Measurements from ENCODE around the gene M1AP.
A peak's percentile ranks its signal among the peaks of the same experiment; 100 is the strongest.
"Not testable (repeated sequence)": the region's sequence is repeated elsewhere in the genome, so short reads cannot be mapped to it uniquely, and the experiment has no call there.

Gene M1AP

DNA sequence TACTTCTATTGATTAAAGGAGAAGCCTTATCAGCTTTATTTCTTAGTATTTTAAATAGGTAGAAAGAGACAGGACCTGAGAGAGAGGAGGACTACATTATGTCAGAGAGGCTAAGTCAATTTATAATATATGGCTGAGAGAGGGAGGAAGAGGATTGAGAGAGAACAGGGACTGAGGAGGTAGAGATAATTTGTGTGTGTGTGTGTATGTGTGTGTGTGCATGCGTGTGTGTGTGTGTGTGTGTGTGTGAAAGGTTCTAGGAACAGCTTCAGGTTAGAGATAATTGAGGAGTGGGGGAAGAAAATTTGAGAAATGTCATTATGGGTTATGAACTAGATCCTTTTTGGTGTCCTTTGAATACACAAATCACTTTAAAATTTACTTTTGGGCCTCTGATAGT, 78.4 kb downstream of the M1AP start:
- no peak for DNase-seq (ENCODE audit: extremely low read depth in 1 of 2, low read depth in 1 of 2)

DNA sequence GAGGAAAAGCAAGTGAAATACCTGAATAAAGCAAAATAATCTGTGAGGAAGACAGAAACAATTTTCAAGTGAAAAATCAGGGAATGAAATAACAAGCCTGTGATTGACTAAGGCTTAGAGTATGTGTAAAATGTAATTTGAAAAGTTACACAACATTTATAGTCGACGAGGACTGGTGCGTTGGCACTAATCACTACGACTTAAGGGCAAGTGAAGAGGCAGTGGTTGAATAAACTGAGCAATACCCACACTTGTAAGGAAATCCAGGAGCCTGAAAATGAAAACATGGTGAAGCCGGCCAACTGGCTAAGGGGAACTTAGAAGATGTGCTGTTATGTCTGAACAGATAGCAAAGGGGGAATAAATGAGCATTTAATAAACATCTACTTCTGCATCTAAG, 80.2 kb downstream of the M1AP start:
- DNase-seq (ENCODE audit: extremely low read depth in 1 of 2, low read depth in 1 of 2) = no peak

DNA sequence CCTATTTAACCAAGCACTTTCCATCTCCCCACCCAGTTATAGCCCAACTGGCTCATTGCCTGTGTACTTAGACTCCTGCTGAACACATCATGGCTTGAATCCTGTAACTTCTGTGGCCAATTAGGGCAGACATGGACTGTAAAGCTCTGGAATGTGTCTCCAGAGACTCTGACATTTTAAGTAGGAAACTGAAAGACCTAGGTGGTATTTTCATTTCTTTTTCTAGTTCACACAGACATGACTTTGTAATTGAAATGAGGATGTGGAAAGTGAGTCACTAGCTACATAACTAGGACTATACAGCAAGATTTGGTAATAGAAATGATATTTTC, 81.4 kb downstream of the M1AP start:
- DNase-seq (ENCODE audit: extremely low read depth in 1 of 2, low read depth in 1 of 2) = no peak

- no peak for DNase-seq (ENCODE audit: extremely low read depth in 1 of 2, low read depth in 1 of 2)
These were observed 81.9 kb downstream of the M1AP start for GRCh38 chr2:74566076-74566753.

DNA sequence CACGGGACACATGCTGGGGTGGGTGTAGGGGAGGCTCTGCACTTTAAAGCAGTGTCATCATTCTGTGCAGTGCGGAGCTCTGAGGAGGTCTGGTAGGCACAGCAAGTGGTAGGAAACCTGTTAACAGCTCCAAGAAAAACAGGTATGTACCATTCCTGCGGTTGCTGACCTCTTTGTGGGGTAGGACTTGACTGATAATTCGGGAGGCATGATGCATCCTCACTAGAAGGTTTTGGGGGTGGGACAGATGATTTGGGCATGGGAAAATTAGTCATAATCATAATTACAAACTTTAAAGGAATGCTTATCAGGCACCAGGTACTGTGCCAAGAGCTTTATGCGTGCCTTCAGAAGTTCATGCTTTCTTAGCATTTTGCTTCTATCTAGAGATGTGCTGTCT, 83.9 kb downstream of the M1AP start:
- no peak for DNase-seq (ENCODE audit: extremely low read depth in 1 of 2, low read depth in 1 of 2)

DNA sequence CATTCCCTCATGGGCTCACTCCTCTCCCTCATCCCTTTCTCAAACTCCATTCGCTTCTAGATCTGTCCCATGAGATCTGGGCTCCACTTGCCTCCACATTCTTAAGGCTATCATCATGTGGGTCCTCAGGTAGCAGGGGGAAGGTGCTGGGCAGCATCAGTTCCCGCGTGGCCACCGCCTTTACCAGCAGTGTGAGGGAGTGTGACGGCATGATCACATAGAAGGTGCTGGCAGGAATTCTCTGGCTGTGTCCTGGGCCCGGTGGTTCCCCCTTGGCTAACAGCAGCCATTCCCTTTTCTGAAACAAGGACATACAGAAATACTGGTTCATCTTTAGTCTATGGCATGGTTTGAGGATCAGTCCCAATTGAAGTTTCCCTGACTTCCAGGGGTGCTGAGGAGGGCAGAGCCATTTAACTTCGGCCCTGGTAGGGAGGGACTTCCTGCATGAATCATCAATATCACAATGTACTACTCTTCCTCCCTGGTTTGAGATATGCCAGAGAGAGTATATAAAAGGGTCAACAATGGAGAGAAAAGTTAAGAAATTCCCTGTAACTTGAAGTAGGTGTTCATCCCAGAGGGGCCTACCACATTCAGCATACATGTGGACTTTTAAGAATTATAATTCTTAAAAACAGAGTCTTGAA, 85.9 kb downstream of the M1AP start:
- no peak for DNase-seq (ENCODE audit: extremely low read depth in 1 of 2, low read depth in 1 of 2)

DNA sequence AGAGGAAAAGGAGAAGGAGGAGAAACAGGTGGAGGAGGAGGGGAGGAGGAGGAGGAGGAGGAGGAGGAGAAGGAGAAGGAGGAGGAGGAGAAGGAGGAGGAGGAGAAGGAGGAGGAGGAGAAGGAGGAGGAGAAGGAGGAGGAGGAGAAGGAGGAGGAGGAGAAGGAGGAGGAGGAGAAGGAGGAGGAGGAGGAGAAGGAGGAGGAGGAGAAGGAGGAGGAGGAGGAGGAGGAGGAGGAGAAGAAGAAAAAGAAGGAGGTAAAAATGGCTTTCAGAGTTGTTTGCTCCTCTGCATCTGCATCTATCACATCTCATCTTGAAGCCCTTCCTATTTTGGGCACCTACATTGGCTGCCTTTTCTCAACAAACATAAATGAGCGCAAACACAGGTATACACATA, 87.1 kb downstream of the M1AP start:
- not testable (repeated sequence) for DNase-seq (ENCODE audit: extremely low read depth in 1 of 2, low read depth in 1 of 2)

- DNase-seq (ENCODE audit: extremely low read depth in 1 of 2, low read depth in 1 of 2) = no peak
These were observed 87.5 kb downstream of the M1AP start for GRCh38 chr2:74560591-74560990.

- DNase-seq (ENCODE audit: extremely low read depth in 1 of 2, low read depth in 1 of 2) = no peak
These were observed 88.2 kb downstream of the M1AP start for GRCh38 chr2:74559912-74560311.

DNA sequence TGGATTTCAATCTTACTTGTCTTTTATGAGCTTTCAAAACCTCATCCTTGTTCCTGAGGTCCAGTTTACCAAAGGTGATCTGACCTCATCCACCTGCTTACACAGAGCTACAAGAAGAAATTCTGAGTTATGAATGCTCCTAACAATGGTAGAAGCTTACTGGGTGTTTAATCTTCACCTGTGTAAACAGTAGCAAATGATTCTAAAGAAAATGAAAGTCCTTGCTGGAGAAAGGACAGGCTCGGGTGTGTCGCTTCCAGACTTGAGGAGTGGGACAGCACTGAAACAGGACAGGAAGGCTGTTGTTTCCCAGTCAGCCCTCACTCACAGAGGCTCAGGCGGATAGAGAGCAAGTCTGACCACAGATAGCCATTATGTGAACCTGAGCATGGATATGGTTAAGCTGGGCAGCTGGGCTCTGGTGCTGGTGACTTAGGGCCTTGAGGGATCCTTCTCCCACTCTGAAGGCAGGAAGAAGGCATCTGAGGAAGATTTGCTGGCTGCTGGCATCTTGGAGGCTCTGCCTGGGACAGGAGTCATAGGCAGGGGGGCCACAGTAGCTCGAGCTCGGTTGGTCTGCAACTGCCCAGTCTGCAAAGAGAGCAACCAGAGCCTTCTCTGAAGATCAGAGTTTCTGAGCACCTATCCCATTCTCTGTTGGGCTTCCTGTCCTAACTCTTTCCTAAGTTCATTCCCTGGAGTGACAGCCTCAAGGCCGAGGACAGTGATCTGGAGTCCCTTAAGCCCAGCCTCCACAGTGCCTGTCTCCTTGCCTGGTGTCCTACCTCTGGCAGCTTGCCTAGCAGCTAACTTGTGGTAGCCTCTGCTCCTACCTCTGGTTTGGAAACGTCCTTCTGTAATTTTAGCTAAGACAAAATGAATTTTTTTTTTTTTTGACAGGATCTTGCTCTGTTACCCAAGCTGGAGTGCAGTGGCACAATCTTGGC, 89.6 kb downstream of the M1AP start:
- no peak for DNase-seq (ENCODE audit: extremely low read depth in 1 of 2, low read depth in 1 of 2)

DNA sequence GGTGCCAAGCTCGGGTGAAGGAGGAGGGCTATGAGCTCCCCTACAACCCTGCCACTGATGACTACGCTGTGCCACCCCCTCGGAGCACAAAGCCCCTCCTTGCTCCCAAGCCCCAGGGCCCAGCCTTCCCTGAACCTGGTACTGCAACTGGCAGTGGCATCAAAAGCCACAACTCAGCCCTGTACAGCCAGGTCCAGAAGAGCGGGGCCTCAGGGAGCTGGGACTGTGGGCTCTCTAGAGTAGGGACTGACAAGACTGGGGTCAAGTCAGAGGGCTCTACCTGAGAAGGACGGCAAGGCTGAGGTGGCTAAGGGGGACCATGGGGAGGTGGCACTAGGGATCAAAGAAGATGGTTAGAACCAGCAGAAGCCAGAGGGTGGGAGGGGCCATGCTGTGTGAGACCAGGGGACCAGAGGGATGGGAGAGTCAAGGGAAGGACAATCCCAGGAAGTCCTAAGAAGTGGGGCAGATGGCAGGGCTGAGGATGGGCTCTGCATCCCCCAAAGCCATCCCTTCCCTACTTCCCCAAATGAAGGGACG, 91.2 kb downstream of the M1AP start:
- no peak for DNase-seq (ENCODE audit: extremely low read depth in 1 of 2, low read depth in 1 of 2)

DNA sequence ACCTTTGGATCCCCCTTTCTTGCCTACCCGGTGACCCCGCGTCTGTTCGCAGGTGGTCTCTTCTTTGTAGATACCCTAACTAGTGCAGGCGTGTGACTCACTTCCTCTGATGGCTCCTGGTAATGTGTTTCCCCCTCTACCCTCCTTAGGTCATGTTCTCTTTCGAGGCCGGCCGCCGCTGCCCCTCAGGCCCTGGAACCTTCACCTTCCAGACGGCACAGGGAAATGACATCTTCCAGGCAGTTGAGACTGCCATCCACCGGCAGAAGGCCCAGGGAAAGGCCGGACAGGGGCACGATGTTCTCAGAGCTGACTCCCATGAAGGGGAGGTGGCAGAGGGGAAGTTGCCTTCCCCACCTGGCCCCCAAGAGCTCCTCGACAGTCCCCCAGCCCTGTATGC, 92.0 kb downstream of the M1AP start:
- no peak for DNase-seq (ENCODE audit: extremely low read depth in 1 of 2, low read depth in 1 of 2)

- no peak for DNase-seq (ENCODE audit: extremely low read depth in 1 of 2, low read depth in 1 of 2)
These were observed 92.5 kb downstream of the M1AP start for GRCh38 chr2:74555610-74556103.

DNA sequence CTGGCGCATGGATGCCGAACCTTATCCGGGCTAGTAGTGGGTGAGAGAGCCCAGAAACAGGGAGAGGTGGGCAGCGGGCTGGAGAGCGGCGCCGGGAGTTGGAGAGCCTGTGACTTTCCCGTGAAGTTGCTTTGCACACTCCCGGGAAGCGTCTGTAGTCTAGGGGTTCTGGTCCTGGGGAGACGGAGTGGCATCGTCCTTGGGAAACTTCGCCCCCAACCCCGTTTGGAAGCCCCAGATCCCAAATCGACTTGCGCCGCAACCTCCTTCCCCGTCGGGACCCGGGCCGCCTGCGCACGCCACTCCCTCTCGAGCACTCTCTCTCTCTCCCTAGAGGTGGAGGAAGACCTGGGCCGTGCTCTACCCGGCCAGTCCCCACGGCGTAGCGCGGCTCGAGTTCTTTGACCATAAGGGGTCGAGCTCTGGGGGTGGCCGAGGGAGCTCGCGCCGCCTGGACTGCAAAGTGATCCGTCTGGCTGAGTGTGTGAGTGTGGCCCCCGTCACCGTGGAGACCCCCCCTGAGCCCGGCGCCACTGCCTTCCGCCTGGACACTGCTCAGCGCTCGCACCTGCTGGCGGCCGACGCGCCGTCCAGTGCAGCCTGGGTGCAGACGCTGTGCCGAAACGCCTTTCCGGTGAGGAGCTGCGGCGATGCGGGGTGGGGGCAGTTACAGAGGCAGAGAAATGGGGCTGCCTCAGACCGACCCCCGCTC, 93.2 kb downstream of the M1AP start:
- DNase-seq (ENCODE audit: extremely low read depth in 1 of 2, low read depth in 1 of 2) = no peak

GRCh38 chr2:74553892-74554819, 94.0 kb downstream of the M1AP start, which contains the start of the genes DOK1 and LOXL3:
Gene DOK1, plus strand, starts transcription at chr2:74554720. Its CDS starts 35 bp downstream, at chr2:74554755.
Gene LOXL3, minus strand, starts transcription at chr2:74553942. Its CDS starts 1,308 bp downstream, at chr2:74552634.
- peak; percentile 60 to 77 for DNase-seq (ENCODE audit: extremely low read depth in 1 of 2, low read depth in 1 of 2)

DNA sequence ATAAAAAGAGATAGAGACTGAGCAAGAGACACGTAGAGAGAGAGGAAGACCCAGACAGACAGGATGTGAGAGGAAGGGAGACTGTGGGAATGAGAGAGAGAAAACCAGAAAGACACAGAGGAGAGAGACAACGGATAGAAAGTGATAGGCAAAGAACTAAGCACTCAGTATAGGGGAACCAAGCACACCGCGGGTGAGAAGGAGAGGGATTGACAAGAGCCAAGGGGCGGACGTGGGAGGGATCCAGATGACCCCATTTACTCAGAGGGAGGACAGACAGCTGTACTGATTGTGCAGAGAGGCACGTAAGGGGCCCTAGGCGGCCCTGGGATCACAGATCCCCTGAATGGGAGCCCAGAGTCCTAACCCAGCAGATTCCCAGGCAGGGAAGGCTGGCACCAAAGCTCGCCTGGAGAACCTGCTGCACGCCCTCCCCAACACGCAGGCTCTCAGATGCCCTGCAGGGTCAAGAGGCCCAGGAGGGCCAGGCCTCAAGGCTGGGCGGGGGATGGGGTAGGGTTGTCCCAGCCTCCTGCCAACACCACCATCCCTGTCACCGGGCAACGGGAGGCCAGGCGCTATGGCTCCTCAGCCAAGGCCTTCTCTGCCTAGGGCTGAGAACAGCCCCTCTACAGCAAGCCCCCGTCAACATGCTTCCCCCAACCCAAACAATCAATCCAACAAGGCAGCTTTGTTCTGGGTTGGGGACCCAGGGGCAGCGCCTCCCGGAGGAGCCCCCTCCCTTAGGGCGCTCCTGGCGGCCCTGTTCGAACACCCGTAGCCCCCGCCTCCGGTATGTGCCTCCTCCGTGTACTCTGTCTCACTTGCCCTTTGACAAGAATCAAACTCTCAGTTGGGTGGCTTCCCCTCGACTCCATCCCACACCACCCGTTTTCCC, 95.0 kb downstream of the M1AP start:
- no peak for DNase-seq (ENCODE audit: extremely low read depth in 1 of 2, low read depth in 1 of 2)

GRCh38 chr2:74551942-74552913, 95.9 kb downstream of the M1AP start:
- no peak for DNase-seq (ENCODE audit: extremely low read depth in 1 of 2, low read depth in 1 of 2)
